ENCODE data around the gene FKBP10. TPM values are rescaled to one million over a fixed set of nuclear protein-coding genes. Genes with fewer than 3 reads are reported as not detected.

Gene FKBP10
- total and polyA plus RNA-seq, 5 experiments from 2014 or later: not detected

DNA sequence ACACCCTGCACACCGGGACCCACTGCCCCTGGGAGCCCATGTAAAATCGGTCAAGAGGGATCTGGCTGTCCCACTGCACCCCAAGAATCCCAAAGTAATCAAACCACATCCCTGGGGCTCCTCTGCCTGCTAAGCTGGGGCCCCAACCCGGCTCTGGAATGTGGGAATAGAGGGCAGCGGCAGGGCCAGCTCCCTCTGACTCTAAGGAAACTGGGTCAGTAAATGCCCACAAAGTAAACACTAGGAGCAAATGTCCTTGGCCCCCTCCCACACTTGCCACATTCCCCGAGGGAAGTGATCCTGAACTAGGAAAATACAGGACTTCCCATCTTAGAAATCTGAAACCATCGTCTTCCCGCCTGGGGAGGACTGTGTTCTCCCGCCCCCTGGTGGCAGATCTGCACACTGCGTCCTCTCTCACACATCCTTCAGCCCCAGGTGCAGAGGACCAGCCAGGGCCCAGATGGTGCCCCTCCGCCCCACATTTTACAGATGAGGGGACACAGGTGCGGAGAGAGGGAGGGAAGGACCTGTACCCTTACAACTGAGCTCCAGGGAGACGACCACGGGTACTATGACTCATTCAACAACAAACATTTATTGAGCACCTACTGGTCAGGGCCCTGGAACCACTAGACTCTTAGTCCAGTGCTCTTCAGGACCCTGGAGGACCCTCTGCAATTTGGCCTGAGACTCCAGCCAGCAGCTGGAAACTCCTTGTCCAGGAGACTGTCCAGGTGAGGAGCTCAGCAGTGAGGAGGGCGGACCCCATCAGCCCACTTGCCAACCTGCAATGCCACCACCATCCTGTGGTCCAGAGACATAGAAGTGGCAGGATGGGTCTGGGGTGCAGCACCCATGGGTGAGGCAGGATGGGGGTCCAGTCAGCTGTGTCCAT lies 11.2 kb upstream of the FKBP10 start:
- Mint-ChIP-seq H3K9me3 (no peaks in the 10 kb centered on the region), H3K27ac (peak overlapping the region in 1 of 10 donors; percentile 53), H3K36me3 (peaks cover 0 to 2% (median 0%) of the 10 kb centered on the region in 3 donors), H3K4me1 (peaks cover 3 to 9% (median 8%) of the 10 kb centered on the region in 4 donors), H3K4me3 (peak overlapping the region in 1 of 10 donors; percentile 33), H3K27me3 (no peaks in the 10 kb centered on the region)
- ATAC-seq: peak; percentile 85 to 94
- peak; percentile 50 to 84 (median 71) for DNase-seq
- POLR2A ChIA-PET: interaction anchor here (0.6 to 2.3 kb wide), 3 partner anchors 10 to 64 kb away, joined by 4 to 9 read pairs (median 5); partner anchors contain the start of gene P3H4

DNA sequence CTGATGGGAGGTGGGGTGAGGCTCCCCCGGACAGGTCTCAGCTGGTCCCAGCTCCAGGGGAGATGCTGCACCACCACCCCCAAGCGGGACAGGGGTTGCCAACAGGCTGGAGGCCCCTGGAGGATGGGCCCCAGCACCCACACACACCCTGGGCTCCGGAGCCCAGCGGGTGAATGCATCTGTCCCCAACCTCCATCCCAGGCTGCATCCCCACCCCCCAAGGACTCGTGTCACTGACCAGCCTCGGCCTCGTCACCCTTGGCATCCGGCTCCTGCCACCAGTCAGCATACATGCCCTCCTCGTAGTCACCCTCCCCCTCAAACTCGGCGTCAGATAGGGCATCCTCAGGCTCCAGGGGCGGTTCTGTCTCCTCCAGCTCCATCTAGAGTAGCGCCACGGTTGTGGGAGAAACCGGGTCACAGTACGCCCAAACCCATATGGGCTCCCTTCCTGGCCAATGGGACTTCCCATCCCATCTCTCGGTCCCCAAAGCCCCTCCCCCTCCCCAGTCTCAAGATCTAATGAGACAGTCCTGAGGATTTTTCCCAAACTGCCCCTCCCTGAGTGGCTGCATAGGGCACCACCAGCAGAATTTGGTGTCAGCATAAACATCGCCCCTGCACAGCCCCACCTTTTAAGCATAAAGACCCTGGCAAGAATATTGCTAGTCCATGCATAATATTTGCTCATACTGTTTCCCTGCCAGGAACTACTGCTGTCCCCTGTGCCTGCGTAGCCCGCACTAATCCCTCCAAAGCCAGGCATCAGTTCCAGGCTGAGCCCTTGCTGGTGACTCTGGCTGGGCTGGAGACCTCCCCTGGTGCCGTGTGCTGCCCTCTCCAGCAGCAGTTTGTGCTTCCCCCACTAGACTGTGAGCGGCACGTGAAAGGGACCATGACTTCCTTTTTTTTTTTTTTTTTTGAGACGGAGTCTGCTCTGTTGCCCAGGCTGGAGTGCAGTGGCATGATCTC lies 9.5 kb upstream of the FKBP10 start:
- H3K36me3 Mint-ChIP-seq: peaks cover 0 to 2% (median 0%) of the 10 kb centered on the region in 3 donors
- peaks cover 3 to 9% (median 8%) of the 10 kb centered on the region in 4 donors for H3K4me1 Mint-ChIP-seq
- DNase-seq (no peak), ATAC-seq (no peak)
- H3K27ac Mint-ChIP-seq: no peak overlapping the region
- POLR2A ChIA-PET: interaction anchor here (2.3 kb wide), 1 partner anchor 8 kb away, joined by 9 read pairs; the partner anchor contains the start of gene P3H4
- H3K27me3 Mint-ChIP-seq: no peaks in the 10 kb centered on the region
- H3K9me3 Mint-ChIP-seq: no peaks in the 10 kb centered on the region
- H3K4me3 Mint-ChIP-seq: peak overlapping the region in 1 of 10 donors; percentile 29

DNA sequence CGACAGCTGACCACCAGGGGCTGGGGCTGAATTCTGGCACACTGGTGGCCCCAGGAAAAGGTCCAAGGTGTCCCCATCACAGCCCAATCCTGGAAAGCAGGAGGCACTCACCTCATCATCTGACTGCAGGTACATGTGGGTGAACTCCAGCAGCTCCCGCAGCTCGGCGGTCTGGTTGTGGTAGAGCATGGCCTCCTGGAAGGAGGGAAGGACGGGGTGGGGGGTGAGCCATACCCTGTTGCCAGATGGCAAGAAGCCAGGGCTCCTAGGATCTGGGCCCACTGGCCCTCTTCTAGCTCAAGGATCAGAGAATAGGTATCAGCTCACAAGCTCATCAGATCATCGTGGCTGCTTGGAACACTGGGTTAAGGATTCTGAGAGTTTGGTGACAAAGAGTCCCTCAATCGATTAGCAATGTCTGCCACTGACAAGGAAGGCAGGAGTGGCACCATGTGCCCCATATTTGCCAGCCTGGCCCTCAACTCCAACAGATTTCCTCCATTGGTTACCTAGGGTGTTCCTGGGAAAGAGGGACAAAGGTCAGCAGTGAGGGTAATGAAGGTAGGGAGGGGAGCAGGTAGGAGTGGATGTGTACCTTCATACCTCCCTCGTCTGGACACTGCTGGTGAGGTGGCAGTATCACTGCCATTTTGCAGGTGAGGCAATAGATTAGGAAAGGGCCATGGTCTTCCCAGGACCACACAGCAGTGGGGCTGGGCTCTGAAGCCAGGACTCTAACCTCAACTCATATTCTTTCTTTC lies 5.9 kb upstream of the FKBP10 start:
- H3K36me3 Mint-ChIP-seq: peaks cover 0 to 2% (median 0%) of the 10 kb centered on the region in 3 donors
- peaks cover 10 to 18% (median 16%) of the 10 kb centered on the region in 4 donors for H3K4me1 Mint-ChIP-seq
- H3K27ac Mint-ChIP-seq: no peak overlapping the region
- H3K9me3 Mint-ChIP-seq: no peaks in the 10 kb centered on the region
- peaks cover 0 to 1% (median 0%) of the 10 kb centered on the region in 5 donors for H3K27me3 Mint-ChIP-seq
- POLR2A ChIA-PET: no interaction called here
- DNase-seq (no peak), ATAC-seq (no peak)
- H3K4me3 Mint-ChIP-seq: no peak overlapping the region

DNA sequence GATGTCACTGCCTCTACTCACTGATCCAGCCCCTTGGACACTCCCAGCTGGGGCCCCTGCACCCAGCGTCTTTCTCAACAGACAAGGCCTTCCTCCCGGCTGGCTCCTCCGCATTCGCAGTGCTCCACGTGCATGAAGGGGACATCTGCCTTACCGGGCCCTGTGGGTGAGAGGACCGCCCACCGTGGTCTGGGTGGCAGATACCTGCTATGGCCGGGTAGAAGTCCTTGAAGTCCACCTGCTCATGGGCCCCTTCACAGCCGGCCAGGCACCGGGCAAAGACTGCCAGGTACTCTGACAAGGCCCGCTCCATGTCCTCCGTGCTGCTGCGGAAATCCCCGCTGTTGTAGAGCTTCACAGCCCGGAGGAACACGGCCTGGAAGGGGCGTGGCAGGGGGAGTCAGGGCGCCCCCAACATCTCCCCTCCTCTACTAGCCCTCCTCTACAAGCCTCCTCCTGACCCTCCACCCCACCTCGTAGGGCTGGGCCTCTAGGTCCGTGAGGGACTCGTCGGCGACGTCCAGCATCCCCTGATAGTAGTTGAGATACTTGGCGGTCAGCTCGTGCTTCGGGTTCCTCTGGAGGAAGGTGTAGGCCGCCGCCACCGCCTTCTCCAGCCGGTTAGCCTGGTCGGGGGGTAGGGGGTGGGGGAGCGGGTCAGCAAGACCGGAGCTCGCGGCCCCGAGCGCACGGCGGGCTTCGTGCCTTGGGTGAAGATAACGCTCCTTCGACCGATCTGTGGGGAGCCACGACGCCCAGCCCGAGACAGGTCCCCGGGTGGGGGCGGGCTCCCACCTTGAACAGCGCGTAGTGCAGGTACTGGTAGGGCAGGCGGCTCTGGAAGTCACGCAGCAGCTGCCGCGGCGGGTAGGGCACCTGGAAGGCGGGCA lies 1.9 kb upstream of the FKBP10 start:
- POLR2A ChIA-PET: interaction anchor here (0.7 to 3.9 kb wide), 7 partner anchors 9 to 122 kb away, joined by 3 to 29 read pairs (median 7); partner anchors contain the start of genes EIF1 and KLHL11
- Mint-ChIP-seq H3K4me3 (peak overlapping the region; percentile 61 to 97 (median 86)), H3K9me3 (no peaks in the 10 kb centered on the region), H3K36me3 (peaks cover 0 to 2% (median 0%) of the 10 kb centered on the region in 3 donors), H3K27ac (peak overlapping the region in 2 of 10 donors; percentile 22 to 49), H3K4me1 (peaks cover 17 to 26% (median 24%) of the 10 kb centered on the region in 4 donors), H3K27me3 (peaks cover 0 to 4% (median 0%) of the 10 kb centered on the region in 5 donors)
- DNase-seq (peak in 1 of 10 donors; percentile 30), ATAC-seq (peak; percentile 61 to 66)

DNA sequence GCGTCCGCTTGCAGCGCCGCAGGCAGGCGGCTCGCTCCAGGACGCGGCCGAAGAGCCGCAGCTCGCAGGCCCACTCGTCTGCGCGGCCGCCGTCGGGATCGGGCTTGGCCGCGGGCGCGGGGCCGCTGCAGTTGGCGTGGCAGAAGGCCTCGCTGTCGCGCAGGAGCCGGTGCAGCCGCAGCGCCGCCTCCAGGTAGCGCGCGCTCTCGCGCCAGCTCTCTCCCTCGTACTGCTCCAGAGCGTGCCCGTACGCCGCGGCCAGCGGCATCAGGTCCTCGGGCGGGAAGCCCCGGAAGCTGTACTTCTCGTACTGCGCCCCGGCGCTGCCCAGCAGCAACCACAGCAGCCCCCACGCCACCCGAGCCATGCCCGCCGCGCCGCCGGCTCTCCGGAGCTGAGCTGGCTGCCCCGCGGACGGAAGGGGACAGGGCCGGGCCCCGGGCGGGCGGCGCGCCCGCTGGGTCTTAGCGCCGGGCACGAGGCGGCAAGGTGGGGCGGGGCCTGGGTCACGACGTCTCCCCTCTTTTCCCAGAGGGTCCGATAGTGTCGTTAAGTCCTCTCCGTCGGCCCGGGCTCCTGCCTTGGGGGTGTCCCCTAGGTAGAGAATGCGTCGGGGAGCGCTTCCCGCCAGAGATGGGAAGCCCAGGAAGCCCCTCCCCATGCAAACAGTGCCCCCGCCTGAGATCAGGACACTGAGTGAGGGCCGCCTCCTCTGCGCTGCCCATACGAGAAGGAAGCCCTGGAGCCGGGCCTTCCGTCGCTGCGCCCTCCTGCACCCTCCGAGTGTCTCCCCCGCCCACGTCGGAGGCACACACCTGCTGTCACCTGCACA lies 1.0 kb upstream of the FKBP10 start, which contains the start of gene P3H4:
TSS of gene P3H4 (minus strand) at position 401 of the 832 bp plus-strand sequence. CDS start at position 367, 34 bp downstream.
- peak within 1 kb of the TSS; percentile 15 to 95 (median 83) for H3K27ac Mint-ChIP-seq
- POLR2A ChIA-PET: interaction anchor here (0.6 to 3.9 kb wide), 10 partner anchors 10 to 1909 kb away, joined by 3 to 29 read pairs (median 4); partner anchors contain the start of genes EIF1 and KLHL11
- no peaks in the 10 kb centered on the region for H3K9me3 Mint-ChIP-seq
- DNase-seq (peak; percentile 57 to 83 (median 75)), ATAC-seq (peak; percentile 91 to 92)
- peak within 1 kb of the TSS; percentile 87 to 97 (median 93) for H3K4me3 Mint-ChIP-seq
- peaks cover 17 to 26% (median 24%) of the 10 kb centered on the region in 4 donors for H3K4me1 Mint-ChIP-seq
- H3K36me3 Mint-ChIP-seq: no peaks in the 10 kb centered on the region
- peaks cover 0 to 4% (median 0%) of the 10 kb centered on the region in 5 donors for H3K27me3 Mint-ChIP-seq

DNA sequence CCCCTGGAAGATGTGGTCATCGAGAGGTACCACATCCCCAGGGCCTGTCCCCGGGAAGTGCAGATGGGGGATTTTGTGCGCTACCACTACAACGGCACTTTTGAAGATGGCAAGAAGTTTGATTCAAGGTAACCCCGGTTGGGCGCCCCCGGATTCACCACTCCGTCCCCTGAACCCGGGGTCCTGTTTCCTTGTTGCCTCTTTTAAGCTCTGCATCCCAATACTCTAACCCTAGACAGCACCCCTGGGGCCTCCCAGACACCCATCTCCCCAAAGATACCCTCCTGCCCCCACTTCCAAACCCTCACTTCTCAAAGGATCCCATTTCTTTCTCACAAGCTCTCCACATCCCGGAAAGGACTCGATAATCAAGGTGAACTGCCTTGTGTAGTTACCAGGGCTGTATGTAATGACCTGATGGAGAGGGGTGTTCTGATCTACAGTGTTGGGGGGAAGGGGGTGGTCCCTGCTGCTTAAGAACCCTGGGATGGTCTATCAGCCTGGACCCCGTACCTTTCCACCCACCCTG lies 412 bp downstream of the FKBP10 start:
- ATAC-seq: no peak

DNA sequence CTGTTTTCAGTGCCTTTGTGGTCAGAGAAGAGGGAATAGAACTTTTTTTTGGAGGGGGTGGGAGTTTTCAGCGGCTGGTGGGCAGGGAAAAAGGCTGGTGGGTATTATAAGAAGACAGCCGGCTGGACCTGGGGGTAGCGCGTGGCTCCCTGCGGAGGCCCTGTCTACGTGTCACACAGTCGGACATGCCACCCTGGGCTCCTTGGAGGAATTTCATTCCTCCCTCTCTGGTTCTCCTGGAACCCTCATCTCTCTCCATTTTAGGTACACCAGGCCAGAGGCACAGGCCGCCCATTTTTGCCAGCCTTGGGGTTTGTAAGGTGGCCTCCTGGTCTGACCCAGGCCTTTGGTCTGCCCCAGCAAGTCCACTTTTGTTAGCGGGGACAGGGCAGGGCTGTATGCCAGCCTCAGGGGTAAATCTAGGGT lies 908 bp downstream of the FKBP10 start:
- Mint-ChIP-seq H3K27ac (peak overlapping the region in 6 of 10 donors; percentile 28 to 70 (median 48)), H3K4me1 (peaks cover 17 to 26% (median 24%) of the 10 kb centered on the region in 4 donors), H3K27me3 (peaks cover 0 to 7% (median 1%) of the 10 kb centered on the region in 5 donors), H3K4me3 (peak overlapping the region in 8 of 10 donors; percentile 60 to 93 (median 80)), H3K9me3 (no peaks in the 10 kb centered on the region), H3K36me3 (no peaks in the 10 kb centered on the region)
- DNase-seq (no peak), ATAC-seq (no peak)
- POLR2A ChIA-PET: no interaction called here

More for the DNA sequence above, 412 bp downstream of the FKBP10 start:
- H3K27ac Mint-ChIP-seq: peak overlapping the region in 4 of 10 donors; percentile 28 to 70 (median 47)
- H3K4me3 Mint-ChIP-seq: peak overlapping the region; percentile 50 to 93 (median 76)
- no peaks in the 10 kb centered on the region for H3K9me3 Mint-ChIP-seq
- POLR2A ChIA-PET: interaction anchor here (0.6 to 0.7 kb wide), 2 partner anchors 432 to 1293 kb away, joined by 3 to 11 read pairs; no protein-coding TSS in a partner anchor
- DNase-seq: no peak
- H3K36me3 Mint-ChIP-seq: no peaks in the 10 kb centered on the region
- peaks cover 0 to 5% (median 1%) of the 10 kb centered on the region in 5 donors for H3K27me3 Mint-ChIP-seq
- peaks cover 17 to 26% (median 24%) of the 10 kb centered on the region in 4 donors for H3K4me1 Mint-ChIP-seq

DNA sequence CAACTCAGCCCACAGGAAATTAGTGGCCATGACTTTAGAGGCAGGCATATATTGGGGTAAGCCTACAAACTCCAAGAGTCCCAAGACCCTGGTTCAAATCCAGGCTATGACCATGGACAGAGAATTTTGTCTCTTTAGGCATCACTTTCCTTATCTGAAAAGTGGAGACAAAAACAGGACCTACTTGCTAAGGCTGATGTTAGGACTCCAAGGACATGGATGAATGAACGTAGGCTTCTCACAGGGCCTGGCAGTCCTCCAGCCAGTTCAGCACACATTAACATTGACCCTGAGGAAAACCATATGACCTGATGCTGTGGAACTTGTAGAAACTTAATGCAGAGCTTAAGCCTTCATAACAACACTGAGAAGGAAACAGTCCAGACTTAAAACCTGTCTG lies 1.4 kb downstream of the FKBP10 start:
- Mint-ChIP-seq H3K27me3 (peaks cover 0 to 7% (median 1%) of the 10 kb centered on the region in 5 donors), H3K27ac (peak overlapping the region in 2 of 10 donors; percentile 17 to 38), H3K4me3 (peak overlapping the region in 3 of 10 donors; percentile 78 to 90 (median 82)), H3K36me3 (no peaks in the 10 kb centered on the region), H3K9me3 (no peaks in the 10 kb centered on the region), H3K4me1 (peaks cover 17 to 26% (median 23%) of the 10 kb centered on the region in 4 donors)
- no peak for ATAC-seq
- DNase-seq: no peak
- POLR2A ChIA-PET: no interaction called here

DNA sequence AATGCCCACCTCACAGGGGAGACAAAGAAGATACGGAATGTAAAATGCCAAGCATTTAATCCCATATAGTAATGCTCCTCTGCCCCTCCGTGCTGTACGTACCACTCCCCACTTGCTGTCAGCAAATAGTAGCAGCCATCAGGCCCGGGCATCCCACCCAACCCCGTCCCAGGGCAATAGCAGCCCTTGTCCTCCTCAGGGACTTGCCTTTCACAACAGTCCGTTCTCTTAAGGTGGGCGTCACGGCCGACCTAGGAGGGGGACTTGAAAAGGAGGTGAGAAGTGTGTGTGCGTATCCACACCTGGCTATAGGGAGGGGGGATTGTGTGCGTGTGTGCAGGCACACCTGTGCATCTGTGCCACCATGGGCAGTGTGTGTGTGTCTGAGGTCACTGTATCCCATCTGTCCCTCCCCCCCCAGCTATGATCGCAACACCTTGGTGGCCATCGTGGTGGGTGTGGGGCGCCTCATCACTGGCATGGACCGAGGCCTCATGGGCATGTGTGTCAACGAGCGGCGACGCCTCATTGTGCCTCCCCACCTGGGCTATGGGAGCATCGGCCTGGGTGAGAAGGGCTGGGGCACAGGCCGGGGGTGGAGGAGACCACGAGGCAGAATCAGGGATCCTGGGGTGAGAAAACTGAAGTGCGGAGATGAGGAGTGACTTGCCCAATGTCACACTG lies 4.0 kb downstream of the FKBP10 start:
- no peak overlapping the region for H3K27ac Mint-ChIP-seq
- no peaks in the 10 kb centered on the region for H3K36me3 Mint-ChIP-seq
- peaks cover 0 to 7% (median 0%) of the 10 kb centered on the region in 5 donors for H3K27me3 Mint-ChIP-seq
- H3K4me3 Mint-ChIP-seq: no peak overlapping the region
- H3K9me3 Mint-ChIP-seq: no peaks in the 10 kb centered on the region
- peaks cover 7 to 11% (median 8%) of the 10 kb centered on the region in 4 donors for H3K4me1 Mint-ChIP-seq
- POLR2A ChIA-PET: no interaction called here
- DNase-seq: no peak
- no peak for ATAC-seq

Measured in naive thymus-derived CD8-positive, alpha-beta T cell (primary cell).